GM18858 (cell line): ENCODE data around the gene BACH2.
A peak's percentile ranks its signal among the peaks of the same experiment; 100 is the strongest.
"Not testable (repeated sequence)": the region's sequence is repeated elsewhere in the genome, so short reads cannot be mapped to it uniquely, and the experiment has no call there.

Experiments used
- ATAC-seq: cut with Tn5 transposase; IDR thresholded peaks from one replicate; pipeline ENCODE4 v1.9.1; 2021; ENCODE audit not compliant: unreplicated experiment

BACH2 gene

DNA sequence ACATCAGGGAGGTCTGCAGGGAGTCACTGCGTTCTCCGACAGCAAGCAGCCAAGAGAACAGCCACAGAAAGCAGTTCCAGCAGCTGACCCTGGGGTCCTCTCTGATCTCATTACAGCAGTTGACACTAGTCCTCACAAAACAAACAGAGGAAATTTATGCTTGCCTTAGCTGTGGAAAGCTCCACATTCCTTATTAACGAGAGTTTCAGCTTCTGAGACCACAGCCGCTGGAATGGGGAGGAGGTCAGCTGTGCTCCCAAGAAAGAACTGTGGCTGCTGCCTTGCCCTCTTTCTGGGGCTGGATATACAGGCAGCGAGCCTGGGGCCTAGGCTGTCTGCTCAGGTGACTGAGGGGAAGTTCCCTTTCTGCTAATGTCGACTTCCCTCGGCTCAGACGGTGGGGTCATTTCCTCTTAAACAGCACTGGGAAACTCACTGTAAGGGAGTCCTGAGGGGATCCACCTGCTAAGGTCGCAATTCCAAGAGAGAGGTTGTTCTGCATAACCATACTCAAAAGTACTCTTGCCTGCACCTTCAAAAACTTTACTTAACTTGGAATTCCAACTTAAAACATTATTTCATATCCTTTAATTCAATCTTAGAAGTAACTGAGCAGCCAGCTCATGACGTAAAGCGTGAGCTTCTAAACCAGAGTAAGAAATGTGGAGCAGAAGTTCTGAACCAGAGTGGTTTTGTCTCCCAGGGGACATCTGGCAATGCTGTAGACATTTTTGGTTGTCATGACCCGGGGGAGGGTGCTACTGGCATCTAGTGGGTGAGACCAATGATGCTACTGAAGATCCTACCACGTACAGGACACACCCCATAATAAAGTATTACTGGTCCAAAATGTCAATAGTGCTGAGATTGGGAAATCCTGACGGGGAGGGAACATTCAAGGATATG is 80.3 kb downstream of the BACH2 start:
- peak; percentile 64 for ATAC-seq

DNA sequence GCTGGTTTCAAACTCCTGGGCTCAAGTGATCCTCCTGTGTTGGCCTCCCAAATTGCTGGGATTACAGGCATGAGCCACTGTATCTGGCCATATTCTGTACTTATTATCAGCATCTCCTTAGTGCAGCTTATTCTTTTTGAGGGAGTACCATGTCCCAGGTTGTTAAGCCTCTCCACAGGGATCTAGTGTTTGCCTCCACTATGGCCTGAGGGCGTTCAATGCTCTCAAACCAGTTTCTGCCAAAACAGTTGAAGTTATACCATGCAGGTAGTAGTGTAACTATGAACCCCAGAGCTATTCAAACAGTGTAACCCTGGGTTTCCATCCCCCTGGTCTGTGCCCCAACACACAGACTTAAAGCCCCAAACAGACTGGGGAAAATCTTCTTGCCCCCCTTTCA is 81.7 kb downstream of the BACH2 start:
- ATAC-seq: no peak

DNA sequence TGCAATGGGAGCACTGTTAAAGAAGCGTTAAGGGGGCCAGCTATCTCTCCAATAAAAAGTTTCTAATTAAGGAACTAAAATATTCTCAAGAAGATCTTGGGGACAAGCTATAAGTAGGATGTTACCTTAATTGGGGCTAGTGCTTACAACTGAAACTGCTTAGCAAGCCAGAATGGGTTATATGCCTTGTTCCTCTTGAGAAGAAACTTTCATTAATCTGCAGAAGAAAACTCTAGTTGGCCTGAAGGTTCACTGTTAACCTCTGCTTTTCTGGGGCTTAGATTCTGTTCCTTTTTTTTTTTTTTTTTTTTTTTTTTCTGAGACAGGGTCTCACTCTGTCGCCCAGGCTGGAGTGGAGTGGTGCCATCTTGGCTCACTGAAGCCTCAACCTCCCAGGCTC is 82.2 kb downstream of the BACH2 start:
- ATAC-seq: no peak

DNA sequence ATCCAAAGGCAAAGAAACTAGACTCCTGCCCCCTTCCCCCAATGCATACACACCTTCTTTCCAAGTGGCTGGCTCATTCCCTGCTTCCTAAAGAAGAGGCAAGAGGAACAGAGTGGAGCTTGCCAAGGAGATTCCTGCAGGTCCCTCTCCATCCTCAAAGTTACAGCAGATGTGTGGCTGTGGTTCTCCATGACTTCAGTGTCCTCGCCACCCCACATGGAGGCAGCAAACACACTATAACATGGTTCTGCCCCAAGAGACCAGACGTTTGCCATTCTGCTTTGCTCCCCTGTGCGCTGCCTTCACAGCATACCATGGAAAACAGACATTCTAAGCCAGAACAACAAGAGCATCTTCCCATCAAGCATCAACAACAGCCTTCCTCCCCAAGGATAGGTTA is 84.4 kb downstream of the BACH2 start:
- ATAC-seq: no peak

DNA sequence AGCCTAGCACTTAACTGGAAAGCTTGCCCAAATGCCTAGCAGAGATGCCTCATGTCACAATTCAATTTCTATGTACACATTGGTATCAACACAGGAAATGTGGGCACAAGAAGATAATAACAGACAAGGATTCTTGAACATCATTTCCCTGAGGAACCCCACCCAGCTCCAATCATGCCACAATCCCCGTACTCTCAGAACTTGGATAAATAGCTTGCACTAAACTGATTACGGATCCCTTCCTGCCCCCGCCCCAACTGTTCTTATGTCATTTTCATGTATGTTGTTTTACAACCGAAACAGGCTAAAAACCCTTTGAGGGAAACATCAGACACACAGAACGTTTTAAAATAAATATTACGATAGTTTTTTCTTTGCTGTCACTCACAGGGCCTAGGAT is 87.1 kb downstream of the BACH2 start:
- no peak for ATAC-seq

DNA sequence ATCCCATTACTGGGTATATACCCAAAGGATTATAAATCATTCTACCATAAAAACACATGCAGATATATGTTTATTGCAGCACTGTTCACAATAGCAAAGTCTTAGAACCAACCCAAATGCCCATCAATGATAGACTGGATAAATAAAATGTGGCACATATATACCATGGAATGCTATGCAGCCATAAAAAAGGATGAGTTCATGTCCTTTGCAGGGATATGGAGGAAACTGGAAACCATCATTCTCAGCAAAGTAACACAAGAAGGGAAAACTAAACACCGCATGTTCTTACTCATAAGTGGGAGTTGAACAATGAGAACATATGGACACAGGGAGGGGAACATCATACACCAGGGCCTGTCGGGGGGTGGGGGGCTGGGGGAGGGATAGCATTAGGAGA is 88.0 kb downstream of the BACH2 start:
- ATAC-seq: not testable (repeated sequence)

DNA sequence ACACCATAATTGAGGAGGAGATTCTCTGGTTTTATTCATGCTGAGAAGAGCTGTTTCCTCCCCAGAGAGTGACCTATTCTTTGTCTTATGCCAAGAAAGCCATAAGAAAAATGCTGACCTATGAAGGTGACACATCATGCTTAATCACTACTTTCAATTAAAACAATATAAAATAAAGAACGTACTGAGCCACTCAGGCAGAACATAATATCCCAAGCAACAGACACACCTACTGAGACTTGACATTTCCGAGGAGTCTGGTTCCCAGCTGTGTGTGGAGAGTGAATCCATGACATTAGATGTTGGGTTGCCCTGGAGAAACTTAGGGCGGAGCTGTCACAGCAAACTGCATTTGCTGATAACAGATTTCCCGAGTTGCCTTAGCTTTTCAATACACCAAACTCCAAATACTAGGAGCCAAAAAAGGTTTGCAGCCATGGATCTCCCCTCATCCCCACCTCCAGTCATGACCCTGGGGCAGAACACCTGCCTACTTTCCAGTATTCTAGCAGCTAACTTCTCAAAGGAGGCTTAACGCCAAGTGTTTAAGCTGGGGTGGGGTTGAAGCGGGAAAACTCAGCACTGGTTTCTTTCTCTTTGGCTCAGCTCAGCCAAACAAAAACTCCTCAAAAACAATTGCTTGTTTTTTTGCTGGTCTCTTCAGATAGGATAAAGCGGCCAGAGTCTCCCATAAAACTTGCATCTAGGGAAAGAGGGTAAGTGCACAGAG is 92.2 kb downstream of the BACH2 start:
- no peak for ATAC-seq

DNA sequence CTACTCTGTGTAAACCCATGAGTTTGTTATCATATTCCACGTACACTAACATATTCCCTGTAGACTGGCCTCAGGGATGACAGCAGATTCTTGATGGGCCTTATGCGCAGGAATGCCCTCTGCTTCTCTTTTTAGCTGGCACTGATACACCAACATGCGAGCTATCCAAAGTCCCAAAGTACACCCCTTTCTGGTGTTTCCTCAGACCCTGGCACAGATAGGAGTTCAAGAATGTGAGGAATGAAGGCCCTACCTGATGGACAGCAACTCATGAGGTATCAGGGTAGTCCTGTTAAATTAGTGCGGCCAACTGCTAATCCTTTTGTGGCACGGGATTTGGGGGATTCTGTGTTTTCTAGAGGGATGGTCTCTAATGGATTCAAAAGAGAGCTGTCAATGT is 93.0 kb downstream of the BACH2 start:
- no peak for ATAC-seq

DNA sequence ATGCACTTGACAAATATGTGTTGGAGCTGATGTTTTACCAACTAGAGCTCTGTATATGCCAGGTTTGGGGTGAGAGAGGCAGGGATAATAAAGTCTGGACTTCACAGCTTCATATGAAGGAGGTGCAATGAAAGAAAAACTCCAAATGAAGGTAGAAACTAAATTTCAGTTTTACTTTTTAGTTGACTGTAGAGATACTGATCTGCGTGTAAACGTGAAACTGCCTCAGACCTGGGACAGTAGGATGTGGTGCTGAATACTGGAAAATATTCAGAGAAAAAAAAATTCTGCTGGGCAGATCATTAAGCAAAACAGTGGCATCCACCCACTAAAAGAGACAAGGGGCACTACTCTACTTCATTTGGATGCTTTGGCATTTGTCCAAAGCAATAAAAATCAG is 94.5 kb downstream of the BACH2 start:
- no peak for ATAC-seq

DNA sequence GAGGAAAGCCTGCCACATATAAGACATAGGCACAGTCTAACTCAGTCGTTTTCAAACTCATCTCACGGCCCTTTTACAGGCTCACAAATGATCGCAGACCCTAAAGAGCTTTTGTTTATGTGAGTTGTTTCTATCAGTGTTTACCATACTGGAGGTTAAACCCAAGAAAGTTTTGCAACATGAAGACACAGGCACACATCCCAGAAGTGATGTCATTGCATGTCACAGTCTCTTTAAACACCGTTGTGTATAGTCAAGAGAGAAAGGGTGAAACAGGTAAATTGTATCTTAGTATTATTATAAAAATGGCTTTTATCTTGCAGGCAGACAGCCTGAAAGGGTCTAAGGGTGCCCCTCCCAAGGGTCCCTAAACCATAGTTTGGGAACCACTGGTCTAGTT is 96.7 kb downstream of the BACH2 start:
- ATAC-seq: no peak

DNA sequence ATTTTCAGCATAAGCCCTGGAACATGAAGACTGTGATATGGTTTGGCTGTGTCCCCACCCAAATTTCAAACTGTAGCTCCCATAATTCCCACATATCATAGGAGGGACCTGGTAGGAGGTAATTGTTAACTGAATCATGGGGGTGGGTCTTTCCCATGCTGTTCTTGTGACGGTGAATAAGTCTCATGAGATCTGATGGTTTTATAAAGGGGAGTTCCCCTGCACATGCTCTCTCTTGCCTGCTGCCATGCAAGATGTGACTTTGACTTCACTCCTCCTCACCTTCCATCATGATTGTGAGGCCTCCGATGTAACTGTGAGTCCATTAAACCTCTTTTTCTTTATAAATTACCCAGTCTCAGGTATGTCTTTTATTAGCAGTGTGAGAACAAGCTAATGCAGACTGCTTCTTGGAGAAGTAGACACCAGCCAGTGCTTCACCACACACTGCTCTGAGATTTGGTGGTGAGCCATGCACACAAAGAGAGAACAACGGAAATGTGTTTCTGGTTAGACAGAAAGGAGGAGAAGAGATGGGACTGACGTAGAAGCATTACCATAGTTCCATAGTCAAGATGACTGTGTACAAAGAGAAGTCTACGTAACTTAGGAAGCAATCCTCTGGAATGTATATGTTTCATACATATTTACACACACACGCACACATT is 97.8 kb downstream of the BACH2 start:
- no peak for ATAC-seq

DNA sequence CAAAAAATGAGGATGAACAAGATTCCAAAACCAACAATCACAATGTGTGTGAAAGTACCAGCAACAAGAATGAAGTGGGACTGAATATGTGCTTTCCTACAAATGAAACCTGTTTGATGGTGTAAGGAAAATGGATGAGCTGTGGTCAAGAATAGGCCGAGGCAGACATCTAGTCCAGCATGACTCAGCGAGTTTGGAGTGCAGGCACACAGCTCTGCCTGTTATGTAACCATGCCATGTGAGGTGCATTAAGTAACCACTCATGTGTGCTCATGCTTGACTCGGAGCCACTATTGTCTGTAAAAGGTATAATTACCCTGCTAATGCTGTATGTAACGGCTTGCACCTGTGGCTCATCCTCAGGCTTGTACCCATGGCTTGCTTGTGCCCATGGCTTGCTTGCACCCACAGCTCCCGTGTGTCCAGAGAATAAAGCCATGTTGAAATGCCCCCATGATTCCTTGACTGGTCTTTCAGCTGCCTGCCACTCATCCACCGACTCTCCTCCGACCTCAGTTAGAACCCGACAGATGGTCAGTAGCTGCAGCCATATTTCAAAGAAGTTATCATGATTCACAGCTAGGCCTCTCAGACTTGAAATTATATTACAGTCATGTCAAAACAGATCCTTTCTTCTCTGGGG is 98.7 kb downstream of the BACH2 start:
- no peak for ATAC-seq

DNA sequence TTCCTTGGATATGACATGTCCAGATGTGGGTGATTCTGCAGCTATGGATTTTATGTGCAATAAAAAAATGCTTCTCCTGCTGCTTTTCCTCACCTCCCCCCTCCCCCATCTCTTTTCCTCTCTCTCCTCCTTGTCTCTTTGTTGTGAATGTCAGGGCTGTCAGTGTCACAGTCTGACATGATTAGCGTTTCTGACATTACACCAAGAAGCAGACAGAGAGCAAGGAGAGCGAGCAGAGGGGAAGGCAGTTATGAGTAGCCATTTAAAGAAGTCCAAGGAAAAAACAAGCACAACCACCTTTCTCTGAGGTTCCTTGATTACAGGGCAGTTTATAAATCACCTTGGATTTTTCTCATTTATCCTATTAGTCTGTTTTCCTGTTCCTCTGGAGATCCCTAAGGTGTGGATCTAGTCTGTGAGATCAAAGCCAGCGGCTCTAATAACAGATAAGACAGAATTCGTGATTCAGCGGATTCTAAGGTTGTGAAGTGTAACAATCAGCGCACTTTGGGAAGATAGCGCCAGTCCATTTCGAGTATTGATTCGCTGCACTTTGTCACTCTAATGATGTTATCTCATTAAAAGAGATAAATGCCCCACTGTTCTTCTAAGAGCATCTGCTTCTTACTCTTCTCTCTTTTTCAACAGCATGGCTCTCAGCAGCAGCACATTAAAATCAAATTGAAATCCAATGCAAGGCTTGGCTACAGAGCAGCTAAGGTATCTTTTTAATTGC is 101.4 kb downstream of the BACH2 start:
- ATAC-seq: no peak

DNA sequence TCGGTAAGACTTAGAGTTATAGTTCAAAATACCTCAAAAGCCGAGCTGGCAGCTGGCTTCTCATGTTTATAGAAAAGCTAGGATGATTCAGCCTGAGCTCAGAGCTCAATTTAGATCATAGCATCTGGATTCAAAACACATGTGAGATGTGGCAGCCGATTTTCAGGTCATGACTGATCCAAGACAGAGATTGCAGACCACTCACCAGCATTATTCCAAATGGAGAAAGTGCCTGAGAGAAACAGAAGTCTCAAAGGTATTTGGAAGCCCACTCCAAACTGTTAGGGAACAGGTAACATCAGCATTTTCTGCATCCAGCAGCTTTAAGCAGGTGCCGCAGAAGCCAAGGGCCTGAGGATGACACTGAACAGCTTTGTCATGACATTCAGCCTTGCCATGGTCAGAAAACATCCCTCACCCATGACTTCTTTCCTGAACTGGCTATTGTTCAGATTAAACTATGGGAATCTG is 102.2 kb downstream of the BACH2 start:
- ATAC-seq: no peak

DNA sequence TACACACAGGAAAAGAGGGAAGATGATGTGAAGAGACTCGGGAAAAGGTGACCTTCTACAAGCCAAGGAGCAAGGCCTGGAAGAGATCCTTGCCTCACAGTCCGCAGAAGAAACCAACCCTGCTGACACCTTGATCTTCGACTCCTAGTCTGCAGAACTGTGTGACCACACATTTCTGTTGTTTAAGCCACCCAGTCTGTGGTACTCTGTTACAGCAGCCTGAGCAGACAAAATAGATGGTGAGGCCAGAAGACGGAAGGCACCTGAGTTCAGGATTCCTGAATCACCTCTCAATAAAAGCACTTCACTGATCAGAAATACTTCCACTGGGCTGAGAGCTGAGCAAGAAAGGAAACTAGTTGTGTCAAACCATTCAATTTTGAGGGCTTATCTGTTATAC is 103.3 kb downstream of the BACH2 start:
- ATAC-seq: no peak

DNA sequence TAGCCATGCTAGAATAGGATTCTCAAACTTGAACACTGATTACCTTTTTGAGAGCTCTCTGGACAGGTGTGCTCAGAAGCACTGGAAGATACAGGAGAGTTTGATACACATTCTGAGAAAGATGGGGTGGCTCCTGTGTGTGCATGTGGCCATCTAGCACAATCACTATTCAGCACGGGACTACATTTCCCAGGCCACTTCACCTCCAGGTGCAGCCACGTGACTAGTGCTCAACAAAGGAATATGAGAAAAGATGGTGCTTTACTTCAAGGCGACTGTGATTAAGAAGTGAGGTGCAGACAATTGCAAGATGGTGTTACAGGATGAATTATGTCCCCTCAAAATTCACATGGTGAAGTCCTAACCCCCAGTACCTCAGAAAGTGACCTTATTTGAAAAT is 103.8 kb downstream of the BACH2 start:
- ATAC-seq: no peak

DNA sequence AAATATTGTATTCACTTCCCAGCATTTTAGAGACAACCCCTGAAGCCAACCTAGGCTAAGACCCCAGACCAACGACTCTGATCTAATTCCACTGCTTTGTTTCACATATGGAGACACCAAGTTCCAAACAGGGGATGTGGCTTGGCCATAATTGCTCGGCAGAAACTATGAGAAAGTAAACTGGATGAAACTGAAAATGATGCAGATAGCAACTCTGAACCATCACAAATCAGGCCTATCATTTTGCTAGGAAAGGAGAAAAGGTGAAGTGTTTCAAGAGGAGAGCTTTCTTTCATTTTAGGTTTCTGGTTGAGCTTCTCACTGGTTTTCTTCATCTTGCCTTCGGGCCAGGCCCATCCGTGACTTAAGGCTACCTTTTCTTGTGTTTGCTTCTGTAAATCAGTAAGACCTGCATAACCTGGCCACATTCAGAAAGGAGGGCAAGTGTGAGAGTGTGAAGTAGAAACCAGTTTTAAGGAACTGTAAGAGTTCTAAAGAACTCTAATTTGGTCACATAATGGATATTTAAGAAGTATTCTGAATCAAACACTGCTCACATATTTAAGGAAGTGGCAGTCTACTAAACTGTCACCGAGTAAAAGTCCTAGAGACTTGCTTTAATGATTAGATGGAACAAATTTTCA is 105.8 kb downstream of the BACH2 start:
- no peak for ATAC-seq

DNA sequence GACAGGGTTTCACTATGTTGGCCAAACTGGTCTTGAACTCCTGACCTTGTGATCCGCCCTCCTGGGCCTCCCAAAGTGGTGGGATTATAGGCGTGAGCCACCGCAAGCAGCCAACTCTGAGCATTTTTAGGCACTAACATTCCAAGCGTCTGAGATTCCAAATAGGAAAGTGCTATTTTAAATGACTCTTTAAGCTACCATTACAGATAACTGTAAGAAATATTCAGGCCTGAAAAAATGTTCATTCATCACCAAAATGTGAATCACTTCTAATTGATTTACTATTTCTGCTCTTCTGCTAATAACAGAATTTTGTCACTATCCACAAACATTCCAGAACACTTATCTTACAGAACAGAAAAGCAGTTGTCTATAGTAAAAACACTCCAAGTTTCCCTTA is 106.5 kb downstream of the BACH2 start:
- no peak for ATAC-seq

DNA sequence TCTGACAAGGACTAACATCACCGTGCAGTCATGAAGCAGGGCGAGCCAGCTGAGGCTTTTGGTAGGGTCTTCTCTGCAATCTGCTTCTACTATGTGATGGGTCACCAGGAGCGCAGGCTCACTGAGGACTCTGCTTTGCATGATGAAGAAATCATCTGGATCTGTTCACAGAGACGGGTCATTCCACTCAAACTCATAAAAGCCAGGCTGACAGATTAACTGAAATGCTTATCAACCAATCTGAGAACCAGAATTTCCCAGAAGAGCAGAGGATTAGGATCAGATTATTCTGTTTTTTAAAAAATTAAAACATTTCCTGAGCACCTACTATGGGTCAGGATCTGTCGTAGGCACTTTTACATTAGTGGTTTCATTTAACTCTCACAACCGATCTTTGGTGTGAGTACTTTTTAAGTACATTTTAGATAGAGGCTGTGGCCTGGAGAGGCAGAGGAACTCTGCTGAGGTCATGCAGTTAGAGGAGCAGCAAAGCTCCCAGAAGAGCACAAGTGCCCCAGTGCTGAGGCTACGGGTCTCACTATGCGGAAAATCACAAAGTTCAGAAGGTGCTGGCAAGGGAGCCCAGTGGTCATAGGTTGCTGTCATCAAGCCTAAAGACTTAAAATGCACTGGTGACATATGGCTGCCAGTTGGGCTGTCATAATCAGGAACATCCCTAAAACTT is 109.1 kb downstream of the BACH2 start:
- no peak for ATAC-seq
